ENCODE data around the gene BRF1.

GRCh38 chr14:105206873-105207272 is 93.9 kb downstream of the BRF1 start:
- TF ChIP-seq, protein P1, sequence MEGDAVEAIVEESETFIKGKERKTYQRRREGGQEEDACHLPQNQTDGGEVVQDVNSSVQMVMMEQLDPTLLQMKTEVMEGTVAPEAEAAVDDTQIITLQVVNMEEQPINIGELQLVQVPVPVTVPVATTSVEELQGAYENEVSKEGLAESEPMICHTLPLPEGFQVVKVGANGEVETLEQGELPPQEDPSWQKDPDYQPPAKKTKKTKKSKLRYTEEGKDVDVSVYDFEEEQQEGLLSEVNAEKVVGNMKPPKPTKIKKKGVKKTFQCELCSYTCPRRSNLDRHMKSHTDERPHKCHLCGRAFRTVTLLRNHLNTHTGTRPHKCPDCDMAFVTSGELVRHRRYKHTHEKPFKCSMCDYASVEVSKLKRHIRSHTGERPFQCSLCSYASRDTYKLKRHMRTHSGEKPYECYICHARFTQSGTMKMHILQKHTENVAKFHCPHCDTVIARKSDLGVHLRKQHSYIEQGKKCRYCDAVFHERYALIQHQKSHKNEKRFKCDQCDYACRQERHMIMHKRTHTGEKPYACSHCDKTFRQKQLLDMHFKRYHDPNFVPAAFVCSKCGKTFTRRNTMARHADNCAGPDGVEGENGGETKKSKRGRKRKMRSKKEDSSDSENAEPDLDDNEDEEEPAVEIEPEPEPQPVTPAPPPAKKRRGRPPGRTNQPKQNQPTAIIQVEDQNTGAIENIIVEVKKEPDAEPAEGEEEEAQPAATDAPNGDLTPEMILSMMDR (IDR thresholded peaks at IDR 0.05; ENCODE audit: insufficient read depth, low read length, poor library complexity, severe bottlenecking) = no peak
- no peak for TF ChIP-seq EZH2phosphoT487 (conservative IDR thresholded peaks at IDR 0.05; ENCODE audit: low read length)

All from SU-DHL-6 (cell line).